A673 (cell line): ENCODE data around the gene BMPR1B. TPM values are rescaled to one million over a fixed set of nuclear protein-coding genes. Genes with fewer than 3 reads are reported as not detected.

Source experiments
- BruUV-seq: library from RNA; stranded (reverse); fragments of 400-500 nt; replicated peaks from 2 replicates; lab custom pipeline; 2021; lab: Mats Ljungman, UMichigan
- CTCF ChIA-PET: fragments of 300-600 bp; sonication (Branson Sonifier 250); formaldehyde crosslinking; loops from one replicate; lab custom pipeline; 2022; ENCODE audit warnings: antibody characterized with exemption; lab: Charles Lee
- POLR2A ChIA-PET: fragments of 300-600 bp; sonication (Branson Sonifier 250); formaldehyde crosslinking; loops from one replicate; lab custom pipeline; 2022; ENCODE audit warnings: antibody characterized with exemption; ENCODE audit not compliant: low non-redundant PET; lab: Charles Lee
- DNase-seq: peaks from one replicate; pipeline ENCODE4 v3.0.0-alpha.2; 2015; ENCODE audit warnings: low spot score
- H3K27ac ChIP-seq: fragments of 200-600 bp; sonication (generic); 2 replicates; pipeline ENCODE4 v1.5.1; 2016; ENCODE audit warnings: mixed run types, low read depth, mild to moderate bottlenecking, mixed read lengths, antibody characterized with exemption, low read length; ENCODE audit not compliant: poor library complexity, severe bottlenecking
- H3K27me3 ChIP-seq: fragments of 200-600 bp; sonication (generic); replicated peaks from 2 replicates; pipeline ENCODE4 v1.6.1; 2017; ENCODE audit warnings: mixed run types, low read depth, mild to moderate bottlenecking, mixed read lengths, antibody characterized with exemption, low read length; ENCODE audit not compliant: insufficient read depth, poor library complexity
- H3K36me3 ChIP-seq: fragments of 200-600 bp; sonication (generic); 2 replicates; pipeline ENCODE4 v1.6.1; 2016; ENCODE audit warnings: mixed run types, mild to moderate bottlenecking, mixed read lengths, antibody characterized with exemption, low read length; ENCODE audit not compliant: insufficient read depth, poor library complexity, severe bottlenecking
- H3K4me1 ChIP-seq: fragments of 200-600 bp; sonication (generic); 2 replicates; pipeline ENCODE4 v1.6.1; 2017; ENCODE audit warnings: mixed run types, mild to moderate bottlenecking, mixed read lengths, antibody characterized with exemption, low read length; ENCODE audit not compliant: insufficient read depth, poor library complexity, severe bottlenecking
- H3K4me3 ChIP-seq: fragments of 200-600 bp; sonication (generic); 2 replicates; pipeline ENCODE4 v1.5.1; 2016; ENCODE audit warnings: low read depth, mixed run types, mild to moderate bottlenecking, mixed read lengths, low read length; ENCODE audit not compliant: poor library complexity, severe bottlenecking
- H3K9me3 ChIP-seq: fragments of 200-600 bp; sonication (generic); 2 replicates; pipeline ENCODE4 v1.6.1; 2016; ENCODE audit warnings: mixed run types, low read depth, mild to moderate bottlenecking, mixed read lengths, antibody characterized with exemption, low read length; ENCODE audit not compliant: poor library complexity, severe bottlenecking
- EZH2 ChIP-seq: fragments of 200-600 bp; sonication (generic); IDR thresholded peaks from 2 replicates; pipeline ENCODE4 v1.6.1; 2017; ENCODE audit warnings: borderline replicate concordance, low read depth, mild to moderate bottlenecking, mixed read lengths, antibody characterized with exemption, low read length; ENCODE audit not compliant: poor library complexity, severe bottlenecking
- intact Hi-C: fragments of 100-400 bp; cut with micrococcal nuclease; formaldehyde crosslinking; loops from one replicate; pipeline ENCODE4 v1.10.0; 2022; ENCODE audit not compliant: unreplicated experiment
- total RNA-seq: library from RNA; stranded (reverse); gene quantifications from 2 replicates; pipeline ENCODE4 v1.2.3, GENCODE V29; 2021
- TF ChIP-seq, protein P1 (sequence below): fragments of 300-800, 200-600 bp; sonication (generic); conservative IDR thresholded peaks from 2 replicates; pipeline ENCODE4 v1.5.1; 2017; ENCODE audit warnings: low read depth, mild to moderate bottlenecking, antibody characterized with exemption, low read length, moderate library complexity, mixed read lengths

The BMPR1B gene
- total RNA-seq, 1 experiment from 2014 or later = 2.2 TPM

DNA sequence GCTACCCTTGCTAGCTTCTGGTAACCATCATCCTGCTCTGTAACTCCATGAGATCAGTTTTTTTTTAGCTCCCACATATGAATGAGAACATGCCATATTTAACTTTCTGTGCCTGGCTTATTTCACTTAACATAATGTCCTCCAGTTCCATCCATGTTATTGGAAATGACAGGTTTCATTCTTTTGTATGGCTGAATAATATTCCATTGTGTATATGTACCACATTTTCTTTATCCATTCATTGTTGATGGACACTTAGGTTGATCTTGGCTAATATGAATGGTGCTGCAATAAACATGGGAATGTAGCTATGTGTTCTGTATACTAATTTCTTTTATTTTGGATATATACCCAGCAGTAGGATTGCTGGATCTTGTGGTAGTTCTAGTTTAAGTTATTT lies 204.7 kb downstream of the BMPR1B start:
- POLR2A ChIA-PET = no interaction called here
- H3K27ac ChIP-seq = no peak overlapping the region
- CTCF ChIA-PET = no interaction called here
- intact Hi-C loops = loop anchor here (5.0 kb wide), 1 partner anchor 550 kb away; no protein-coding TSS in a partner anchor
- TF ChIP-seq, protein P1, sequence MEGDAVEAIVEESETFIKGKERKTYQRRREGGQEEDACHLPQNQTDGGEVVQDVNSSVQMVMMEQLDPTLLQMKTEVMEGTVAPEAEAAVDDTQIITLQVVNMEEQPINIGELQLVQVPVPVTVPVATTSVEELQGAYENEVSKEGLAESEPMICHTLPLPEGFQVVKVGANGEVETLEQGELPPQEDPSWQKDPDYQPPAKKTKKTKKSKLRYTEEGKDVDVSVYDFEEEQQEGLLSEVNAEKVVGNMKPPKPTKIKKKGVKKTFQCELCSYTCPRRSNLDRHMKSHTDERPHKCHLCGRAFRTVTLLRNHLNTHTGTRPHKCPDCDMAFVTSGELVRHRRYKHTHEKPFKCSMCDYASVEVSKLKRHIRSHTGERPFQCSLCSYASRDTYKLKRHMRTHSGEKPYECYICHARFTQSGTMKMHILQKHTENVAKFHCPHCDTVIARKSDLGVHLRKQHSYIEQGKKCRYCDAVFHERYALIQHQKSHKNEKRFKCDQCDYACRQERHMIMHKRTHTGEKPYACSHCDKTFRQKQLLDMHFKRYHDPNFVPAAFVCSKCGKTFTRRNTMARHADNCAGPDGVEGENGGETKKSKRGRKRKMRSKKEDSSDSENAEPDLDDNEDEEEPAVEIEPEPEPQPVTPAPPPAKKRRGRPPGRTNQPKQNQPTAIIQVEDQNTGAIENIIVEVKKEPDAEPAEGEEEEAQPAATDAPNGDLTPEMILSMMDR = no peak
- no peak for TF ChIP-seq EZH2
- no peaks in the 10 kb centered on the region for H3K9me3 ChIP-seq
- H3K27me3 ChIP-seq = no peaks in the 10 kb centered on the region
- no peaks in the 10 kb centered on the region for H3K36me3 ChIP-seq
- BruUV-seq = no TSS peak
- no peak overlapping the region for H3K4me3 ChIP-seq
- DNase-seq = no peak
- H3K4me1 ChIP-seq = no peaks in the 10 kb centered on the region

DNA sequence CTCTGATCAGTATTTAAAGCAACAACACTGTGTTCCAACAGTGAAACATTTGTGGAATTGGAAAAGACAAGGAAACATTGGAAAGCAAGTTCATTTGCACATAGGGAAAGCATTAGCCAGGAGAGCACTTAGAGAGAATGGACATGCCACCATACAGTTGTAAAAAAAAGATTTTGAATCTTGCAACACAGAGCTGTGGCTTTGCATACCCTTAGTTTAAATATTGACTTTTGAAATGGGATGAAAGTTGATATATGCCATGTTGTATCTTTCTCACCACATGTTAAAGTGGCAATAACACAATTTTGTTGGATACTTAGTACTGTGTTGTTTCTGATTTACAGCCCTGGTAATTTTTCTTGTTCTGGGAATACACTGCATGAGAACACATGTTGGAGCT lies 208.1 kb downstream of the BMPR1B start:
- TF ChIP-seq EZH2 = no peak
- TF ChIP-seq, protein P1 = no peak
- no TSS peak for BruUV-seq
- intact Hi-C loops = no loop called here
- H3K9me3 ChIP-seq = no peaks in the 10 kb centered on the region
- H3K27me3 ChIP-seq = no peaks in the 10 kb centered on the region
- H3K4me1 ChIP-seq = no peaks in the 10 kb centered on the region
- H3K36me3 ChIP-seq = no peaks in the 10 kb centered on the region
- ChIA-PET POLR2A (no interaction called here), CTCF (no interaction called here)
- H3K4me3 ChIP-seq = no peak overlapping the region
- no peak for DNase-seq
- H3K27ac ChIP-seq = no peak overlapping the region

DNA sequence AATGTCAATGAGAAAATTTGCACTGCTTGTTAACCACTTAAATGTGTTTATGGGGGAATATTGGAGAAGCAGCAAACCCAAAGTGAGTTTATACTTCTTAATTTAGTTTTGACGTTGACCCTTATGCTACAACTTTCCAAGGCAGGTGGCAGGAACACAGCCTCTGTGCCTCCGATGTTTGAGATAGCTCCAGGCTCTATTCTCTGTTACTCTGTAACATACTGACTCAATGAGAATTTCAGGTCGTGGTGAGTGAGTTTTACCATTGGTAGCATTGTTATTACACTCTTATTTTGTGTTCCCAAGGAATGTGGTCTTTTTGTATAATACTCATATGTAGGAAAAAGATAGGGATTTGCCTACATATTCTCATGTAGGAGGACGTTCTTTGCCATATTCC lies 210.7 kb downstream of the BMPR1B start:
- CTCF ChIA-PET = no interaction called here
- no peak for TF ChIP-seq EZH2
- TF ChIP-seq, protein P1 = no peak
- Histone ChIP-seq H3K27ac (no peak overlapping the region), H3K27me3 (no peaks in the 10 kb centered on the region), H3K9me3 (no peaks in the 10 kb centered on the region), H3K36me3 (no peaks in the 10 kb centered on the region), H3K4me3 (no peak overlapping the region), H3K4me1 (no peaks in the 10 kb centered on the region)
- intact Hi-C loops = no loop called here
- DNase-seq = no peak
- POLR2A ChIA-PET = no interaction called here
- no TSS peak for BruUV-seq
